ENCODE data around the gene SDK1.

DNA sequence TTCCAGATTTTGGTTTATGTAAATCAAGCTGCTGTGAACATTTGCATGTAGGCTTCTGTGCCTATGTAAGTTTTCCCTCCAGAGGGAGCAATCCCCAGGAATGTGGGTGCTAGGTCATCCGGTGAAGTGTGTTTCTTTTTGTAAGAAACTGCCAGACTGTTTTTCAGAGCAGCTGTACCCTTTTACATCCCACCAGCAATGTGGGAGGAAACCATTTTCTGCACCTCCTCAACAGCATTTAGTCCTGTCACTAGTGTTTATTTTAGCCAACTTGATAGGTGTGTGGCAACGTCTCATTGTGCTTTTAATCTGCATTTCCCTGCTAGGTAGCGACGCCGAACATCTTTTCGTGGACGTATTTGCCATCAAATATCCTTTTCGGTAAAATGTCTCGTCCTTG, 985.3 kb downstream of the SDK1 start:
- TF ChIP-seq EZH2 (IDR thresholded peaks at IDR 0.05; ENCODE audit: insufficient read depth, poor library complexity, severe bottlenecking) (no peak), EZH2phosphoT487 (IDR thresholded peaks at IDR 0.05; ENCODE audit: insufficient read depth, low read depth) (no peak)

All from GM23248 (cell line).